Loucy (cell line): ENCODE data around the gene ADH5.

Experiments used
- H2AFZ ChIP-seq: fragments of 200-600 bp; sonication (generic); 2 replicates; pipeline ENCODE4 v1.6.0; 2016; ENCODE audit warnings: antibody characterized with exemption, mild to moderate bottlenecking, low read length, moderate library complexity
- H3F3A ChIP-seq: fragments of 200-600 bp; 2 replicates; pipeline ENCODE4 v1.6.0; 2016; ENCODE audit warnings: antibody characterized with exemption, low read depth, mild to moderate bottlenecking
- H3K27me3 ChIP-seq: fragments of 200-600 bp; sonication (generic); 2 replicates; pipeline ENCODE4 v1.6.1; 2014; ENCODE audit warnings: low read length, mild to moderate bottlenecking; ENCODE audit not compliant: insufficient read depth, poor library complexity, severe bottlenecking
- H3K36me3 ChIP-seq: fragments of 200-600 bp; sonication (generic); 2 replicates; pipeline ENCODE4 v1.6.1; 2016; ENCODE audit warnings: low read length; ENCODE audit not compliant: insufficient read depth
- H3K4me1 ChIP-seq: fragments of 200-600 bp; sonication (generic); 2 replicates; pipeline ENCODE4 v1.5.1; 2014; ENCODE audit warnings: low read length, mild to moderate bottlenecking; ENCODE audit not compliant: insufficient read depth, poor library complexity, severe bottlenecking
- H3K4me2 ChIP-seq: fragments of 200-600 bp; sonication (generic); 2 replicates; pipeline ENCODE4 v1.6.0; 2014; ENCODE audit warnings: antibody characterized with exemption, low read length, low read depth, mild to moderate bottlenecking; ENCODE audit not compliant: poor library complexity, severe bottlenecking
- H3K4me3 ChIP-seq: fragments of 200-600 bp; sonication (generic); 2 replicates; pipeline ENCODE4 v1.5.1; 2014; ENCODE audit warnings: low read length, mild to moderate bottlenecking, mixed read lengths; ENCODE audit not compliant: poor library complexity, severe bottlenecking
- H3K79me2 ChIP-seq: fragments of 200-600 bp; sonication (generic); 2 replicates; pipeline ENCODE4 v1.6.1; 2014; ENCODE audit warnings: low read length; ENCODE audit not compliant: insufficient read depth
- H3K9ac ChIP-seq: fragments of 200-600 bp; sonication (generic); 2 replicates; pipeline ENCODE4 v1.6.0; 2014; ENCODE audit warnings: mild to moderate bottlenecking, low read depth, low read length, moderate library complexity; ENCODE audit not compliant: poor library complexity, severe bottlenecking
- H3K9me2 ChIP-seq: fragments of 200-600 bp; sonication (generic); replicated peaks from 2 replicates; pipeline ENCODE4 v1.6.1; 2016; ENCODE audit warnings: low read depth, low read length, mixed read lengths
- H3K9me3 ChIP-seq: fragments of 200-600 bp; sonication (generic); 2 replicates; pipeline ENCODE4 v1.6.1; 2014; ENCODE audit warnings: mild to moderate bottlenecking, antibody characterized with exemption, low read length, low read depth; ENCODE audit not compliant: insufficient read depth
- H4K20me1 ChIP-seq: fragments of 200-600 bp; sonication (generic); 2 replicates; pipeline ENCODE4 v1.6.0; 2014; ENCODE audit warnings: antibody characterized with exemption, low read length, mild to moderate bottlenecking; ENCODE audit not compliant: insufficient read depth, poor library complexity, severe bottlenecking
- EZH2phosphoT487 ChIP-seq: fragments of 200-600 bp; IDR thresholded peaks from 2 replicates; pipeline ENCODE4 v1.6.1; 2018; ENCODE audit warnings: antibody characterized with exemption, mild to moderate bottlenecking, moderate library complexity, borderline replicate concordance
- TF ChIP-seq, protein P1 (sequence below): fragments of 200-600 bp; sonication (generic); conservative IDR thresholded peaks from 2 replicates; pipeline ENCODE4 v1.5.1; 2014; ENCODE audit warnings: mild to moderate bottlenecking, antibody characterized with exemption, low read length

The ADH5 gene

DNA sequence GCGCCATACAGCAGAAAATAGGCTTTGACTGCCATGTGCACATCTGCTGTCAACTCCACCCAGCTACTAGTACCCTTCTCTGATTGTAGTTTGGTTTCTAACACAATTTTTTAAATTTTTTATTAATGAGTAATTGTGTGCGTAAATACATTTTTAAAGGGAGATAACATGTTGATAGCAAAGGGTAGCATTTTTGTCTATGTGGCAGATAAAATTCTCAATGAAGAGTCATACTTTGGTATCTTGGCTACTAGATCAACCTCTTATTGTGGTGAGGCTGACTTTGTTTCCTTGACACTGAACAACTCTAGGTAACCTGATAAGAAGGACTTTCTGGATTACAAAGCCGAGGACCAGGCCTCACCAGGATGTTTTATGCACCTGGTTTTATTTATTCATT lies 46.0 kb upstream of the ADH5 start:
- TF ChIP-seq, protein P1, sequence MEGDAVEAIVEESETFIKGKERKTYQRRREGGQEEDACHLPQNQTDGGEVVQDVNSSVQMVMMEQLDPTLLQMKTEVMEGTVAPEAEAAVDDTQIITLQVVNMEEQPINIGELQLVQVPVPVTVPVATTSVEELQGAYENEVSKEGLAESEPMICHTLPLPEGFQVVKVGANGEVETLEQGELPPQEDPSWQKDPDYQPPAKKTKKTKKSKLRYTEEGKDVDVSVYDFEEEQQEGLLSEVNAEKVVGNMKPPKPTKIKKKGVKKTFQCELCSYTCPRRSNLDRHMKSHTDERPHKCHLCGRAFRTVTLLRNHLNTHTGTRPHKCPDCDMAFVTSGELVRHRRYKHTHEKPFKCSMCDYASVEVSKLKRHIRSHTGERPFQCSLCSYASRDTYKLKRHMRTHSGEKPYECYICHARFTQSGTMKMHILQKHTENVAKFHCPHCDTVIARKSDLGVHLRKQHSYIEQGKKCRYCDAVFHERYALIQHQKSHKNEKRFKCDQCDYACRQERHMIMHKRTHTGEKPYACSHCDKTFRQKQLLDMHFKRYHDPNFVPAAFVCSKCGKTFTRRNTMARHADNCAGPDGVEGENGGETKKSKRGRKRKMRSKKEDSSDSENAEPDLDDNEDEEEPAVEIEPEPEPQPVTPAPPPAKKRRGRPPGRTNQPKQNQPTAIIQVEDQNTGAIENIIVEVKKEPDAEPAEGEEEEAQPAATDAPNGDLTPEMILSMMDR = no peak
- no peak for TF ChIP-seq EZH2phosphoT487
- Histone ChIP-seq H3K36me3 (no peaks in the 10 kb centered on the region), H2AFZ (no peak overlapping the region), H3K9me2 (no peaks in the 10 kb centered on the region), H3K9ac (no peak overlapping the region), H3K79me2 (no peaks in the 10 kb centered on the region), H3F3A (no peaks in the 10 kb centered on the region), H3K4me3 (no peak overlapping the region), H4K20me1 (no peaks in the 10 kb centered on the region), H3K4me1 (no peaks in the 10 kb centered on the region), H3K27me3 (no peaks in the 10 kb centered on the region), H3K9me3 (no peaks in the 10 kb centered on the region), H3K4me2 (no peak overlapping the region)

DNA sequence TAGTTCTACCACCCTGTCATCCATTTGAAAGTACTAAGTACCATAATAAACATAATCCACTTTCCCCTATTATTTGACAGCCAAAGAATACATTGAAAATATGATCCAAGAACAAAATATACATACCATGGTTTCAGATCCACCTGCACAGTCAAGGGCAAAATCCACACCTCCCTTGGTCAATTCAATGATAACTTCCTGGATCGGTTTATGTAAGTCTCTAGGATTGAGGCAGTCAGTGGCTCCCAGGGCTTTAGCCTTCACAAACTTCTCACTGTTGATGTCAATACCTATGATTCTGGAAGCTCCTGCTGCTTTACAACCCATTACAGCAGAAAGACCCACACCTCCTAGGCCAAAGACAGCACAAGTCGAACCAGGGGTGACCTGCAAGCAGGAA lies 42.8 kb upstream of the ADH5 start:
- no peaks in the 10 kb centered on the region for H3F3A ChIP-seq
- no peak overlapping the region for H3K4me2 ChIP-seq
- no peaks in the 10 kb centered on the region for H3K4me1 ChIP-seq
- H3K27me3 ChIP-seq = no peaks in the 10 kb centered on the region
- H3K36me3 ChIP-seq = no peaks in the 10 kb centered on the region
- H3K9me2 ChIP-seq = no peaks in the 10 kb centered on the region
- no peak overlapping the region for H3K4me3 ChIP-seq
- TF ChIP-seq, protein P1 = no peak
- no peak for TF ChIP-seq EZH2phosphoT487
- H2AFZ ChIP-seq = no peak overlapping the region
- H3K9me3 ChIP-seq = no peaks in the 10 kb centered on the region
- H4K20me1 ChIP-seq = no peaks in the 10 kb centered on the region
- no peak overlapping the region for H3K9ac ChIP-seq
- no peaks in the 10 kb centered on the region for H3K79me2 ChIP-seq

DNA sequence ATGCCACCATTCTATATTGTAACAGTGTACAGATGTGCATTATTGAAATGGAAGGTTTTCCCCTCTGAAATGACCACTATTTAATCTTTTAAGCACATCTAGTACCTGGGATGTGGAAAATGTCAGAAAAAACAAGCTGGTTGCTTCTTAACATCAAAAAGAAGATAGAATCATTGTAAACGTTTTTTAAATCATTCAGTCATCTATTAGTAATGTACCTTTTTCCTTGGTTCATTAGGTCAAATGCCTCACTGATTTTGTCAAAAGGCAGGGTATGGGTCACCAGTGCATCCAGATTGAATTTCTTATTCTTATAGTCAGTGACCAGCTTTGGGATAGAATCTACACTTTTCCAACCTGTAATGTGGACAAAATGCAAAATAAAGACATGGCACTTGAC lies 37.8 kb upstream of the ADH5 start:
- H3K9me3 ChIP-seq = no peaks in the 10 kb centered on the region
- no peaks in the 10 kb centered on the region for H3K27me3 ChIP-seq
- TF ChIP-seq, protein P1 = no peak
- TF ChIP-seq EZH2phosphoT487 = no peak
- H2AFZ ChIP-seq = no peak overlapping the region
- no peak overlapping the region for H3K4me3 ChIP-seq
- H3K9ac ChIP-seq = no peak overlapping the region
- H3K4me2 ChIP-seq = no peak overlapping the region
- no peaks in the 10 kb centered on the region for H4K20me1 ChIP-seq
- no peaks in the 10 kb centered on the region for H3K9me2 ChIP-seq
- no peaks in the 10 kb centered on the region for H3K79me2 ChIP-seq
- no peaks in the 10 kb centered on the region for H3F3A ChIP-seq
- H3K4me1 ChIP-seq = peaks cover 4% of the 10 kb centered on the region
- H3K36me3 ChIP-seq = no peaks in the 10 kb centered on the region
